ENCODE measurements around the gene KRTAP10-12. TPM values are rescaled to one million over a fixed set of nuclear protein-coding genes. Genes with fewer than 3 reads are reported as not detected.

KRTAP10-12 gene
- polyA plus RNA-seq, 3 donors, result not detected

DNA sequence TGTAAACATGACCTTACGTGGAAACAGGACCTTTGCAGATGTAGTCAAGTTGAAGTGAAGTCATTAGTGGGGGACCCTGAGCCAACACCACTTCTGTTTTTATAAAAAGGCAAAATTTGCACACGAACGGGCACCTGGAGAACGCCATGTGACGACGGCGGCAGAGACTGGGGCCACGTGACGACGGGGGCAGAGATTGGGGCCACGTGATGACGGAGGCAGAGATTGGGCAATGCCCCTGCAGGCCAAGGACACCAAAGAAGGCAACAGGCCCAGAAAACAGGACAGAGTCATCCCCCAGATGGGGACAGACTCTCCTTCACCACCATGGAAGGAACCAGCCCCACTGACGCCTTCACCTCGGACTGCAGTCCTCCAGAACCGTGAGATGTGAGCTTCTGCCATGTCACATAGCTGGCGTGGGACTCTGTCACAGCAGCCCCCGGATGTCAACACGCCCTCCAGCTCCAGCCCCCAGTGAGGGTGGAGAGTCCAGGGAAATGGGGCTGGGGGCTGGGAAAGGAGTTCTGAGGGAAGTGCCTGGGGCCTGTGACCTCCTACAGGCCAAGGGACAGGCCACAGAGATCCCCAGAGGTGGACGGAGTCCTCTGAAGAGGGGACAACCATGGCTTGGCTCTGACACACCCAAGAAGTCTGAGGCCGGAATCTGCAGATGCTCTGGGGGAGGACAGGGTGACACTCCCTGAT, 46.6 kb upstream of the KRTAP10-12 start:
- Histone ChIP-seq H3K27me3 (ENCODE audit: control insufficient read depth in 2 of 2, insufficient read depth in 2 of 2, low read length in 2 of 2) (no peaks in the 10 kb centered on the region), H3K4me3 (replicated peaks in 1 of 3; ENCODE audit: low read depth in 2 of 3, low read length in 3 of 3) (no peak overlapping the region), H4K20me1 (ENCODE audit: insufficient read depth, low read length) (no peaks in the 10 kb centered on the region), H3K9me3 (replicated peaks in 1 of 2; ENCODE audit: control insufficient read depth in 1 of 2, insufficient read depth in 1 of 2, low read length in 2 of 2) (peaks cover 1 to 18% of the 10 kb centered on the region in 2 donors), H3K79me2 (ENCODE audit: insufficient read depth, low read length) (no peaks in the 10 kb centered on the region), H2AFZ (ENCODE audit: insufficient read depth, low read depth, low read length, poor library complexity, severe bottlenecking) (no peak overlapping the region), H3K4me1 (ENCODE audit: control insufficient read depth in 1 of 2, insufficient read depth in 2 of 2, low read length in 2 of 2) (no peaks in the 10 kb centered on the region), H3K27ac (ENCODE audit: low read depth in 1 of 2, low read length in 2 of 2) (no peak overlapping the region), H3K9ac (ENCODE audit: insufficient read depth, low read length, poor library complexity, severe bottlenecking) (no peak overlapping the region), H3K4me2 (replicated peaks; ENCODE audit: extremely low read depth, low read length, poor library complexity, severe bottlenecking) (no peak overlapping the region), H3K36me3 (replicated peaks in 1 of 2; ENCODE audit: control insufficient read depth in 1 of 2, insufficient read depth in 2 of 2, low read length in 2 of 2) (no peaks in the 10 kb centered on the region)
- intact Hi-C loops (cut with micrococcal nuclease), result no loop called here
- H3K4me3 Mint-ChIP-seq, result no peak overlapping the region
- no peaks in the 10 kb centered on the region for H3K4me1 Mint-ChIP-seq
- 85% methylated on average over 15 of the region's 20 CpGs for WGBS (ENCODE audit: insufficient coverage)
- TF ChIP-seq, protein P1, sequence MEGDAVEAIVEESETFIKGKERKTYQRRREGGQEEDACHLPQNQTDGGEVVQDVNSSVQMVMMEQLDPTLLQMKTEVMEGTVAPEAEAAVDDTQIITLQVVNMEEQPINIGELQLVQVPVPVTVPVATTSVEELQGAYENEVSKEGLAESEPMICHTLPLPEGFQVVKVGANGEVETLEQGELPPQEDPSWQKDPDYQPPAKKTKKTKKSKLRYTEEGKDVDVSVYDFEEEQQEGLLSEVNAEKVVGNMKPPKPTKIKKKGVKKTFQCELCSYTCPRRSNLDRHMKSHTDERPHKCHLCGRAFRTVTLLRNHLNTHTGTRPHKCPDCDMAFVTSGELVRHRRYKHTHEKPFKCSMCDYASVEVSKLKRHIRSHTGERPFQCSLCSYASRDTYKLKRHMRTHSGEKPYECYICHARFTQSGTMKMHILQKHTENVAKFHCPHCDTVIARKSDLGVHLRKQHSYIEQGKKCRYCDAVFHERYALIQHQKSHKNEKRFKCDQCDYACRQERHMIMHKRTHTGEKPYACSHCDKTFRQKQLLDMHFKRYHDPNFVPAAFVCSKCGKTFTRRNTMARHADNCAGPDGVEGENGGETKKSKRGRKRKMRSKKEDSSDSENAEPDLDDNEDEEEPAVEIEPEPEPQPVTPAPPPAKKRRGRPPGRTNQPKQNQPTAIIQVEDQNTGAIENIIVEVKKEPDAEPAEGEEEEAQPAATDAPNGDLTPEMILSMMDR (IDR thresholded peaks at IDR 0.05), result no peak
- peaks cover 9 to 30% (median 21%) of the 10 kb centered on the region in 7 donors for H3K9me3 Mint-ChIP-seq
- H3K27me3 Mint-ChIP-seq (ENCODE audit: low read depth in 3 of 3), result peaks cover 2 to 14% (median 6%) of the 10 kb centered on the region in 3 donors
- H3K27ac Mint-ChIP-seq, result no peak overlapping the region
- DNase-seq, result no peak
- no peaks in the 10 kb centered on the region for H3K36me3 Mint-ChIP-seq

DNA sequence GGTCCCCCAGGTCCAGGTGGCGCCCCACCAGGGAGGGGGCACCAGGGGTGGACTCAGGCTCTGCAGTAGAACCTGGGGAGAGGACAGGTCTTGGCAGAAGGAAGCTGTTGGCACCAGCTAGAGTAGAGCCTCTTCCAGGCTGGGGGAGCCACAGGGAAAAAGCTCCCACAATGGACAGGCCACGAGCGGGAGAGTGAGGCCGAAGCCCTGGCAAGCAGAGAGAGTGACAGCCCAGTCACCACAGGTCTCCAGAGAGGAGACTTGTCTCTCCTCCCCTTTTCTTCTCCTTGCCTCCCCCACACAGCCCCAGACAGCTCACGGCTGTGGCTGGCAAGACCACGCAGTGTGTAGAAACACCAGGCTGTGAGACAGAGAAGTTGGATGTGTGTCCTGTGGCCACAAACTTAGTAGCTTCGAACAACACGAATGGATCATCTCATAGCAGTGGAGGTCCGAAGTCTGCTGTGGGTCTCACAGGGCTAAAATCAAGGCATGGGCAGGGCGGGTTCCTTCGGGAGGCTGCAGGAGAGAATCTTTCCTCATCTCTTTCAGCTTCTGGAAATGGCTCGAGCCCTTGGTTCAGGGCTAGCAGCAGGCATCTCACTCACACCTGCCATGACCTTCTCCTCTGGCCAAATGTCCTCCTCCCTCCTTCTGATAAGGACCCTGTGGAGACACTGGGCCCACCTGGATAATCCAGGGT, 45.8 kb upstream of the KRTAP10-12 start:
- TF ChIP-seq, protein P1 (IDR thresholded peaks at IDR 0.05), result no peak
- no peak overlapping the region for H3K4me2 ChIP-seq (replicated peaks; ENCODE audit: extremely low read depth, low read length, poor library complexity, severe bottlenecking)
- H3K79me2 ChIP-seq (ENCODE audit: insufficient read depth, low read length), result no peaks in the 10 kb centered on the region
- no peak overlapping the region for H3K27ac ChIP-seq (ENCODE audit: low read depth in 1 of 2, low read length in 2 of 2)
- intact Hi-C loops (cut with micrococcal nuclease), result no loop called here
- no peak overlapping the region for H3K4me3 ChIP-seq (replicated peaks in 1 of 3; ENCODE audit: low read depth in 2 of 3, low read length in 3 of 3)
- peaks cover 0 to 24% of the 10 kb centered on the region in 2 donors for H3K9me3 ChIP-seq (replicated peaks in 1 of 2; ENCODE audit: control insufficient read depth in 1 of 2, insufficient read depth in 1 of 2, low read length in 2 of 2)
- no peak overlapping the region for H3K27ac Mint-ChIP-seq
- no peak for DNase-seq
- H3K27me3 Mint-ChIP-seq (ENCODE audit: low read depth in 3 of 3), result peaks cover 2 to 14% (median 6%) of the 10 kb centered on the region in 3 donors
- no peaks in the 10 kb centered on the region for H3K36me3 ChIP-seq (replicated peaks in 1 of 2; ENCODE audit: control insufficient read depth in 1 of 2, insufficient read depth in 2 of 2, low read length in 2 of 2)
- peaks cover 10 to 33% (median 22%) of the 10 kb centered on the region in 7 donors for H3K9me3 Mint-ChIP-seq
- H3K4me3 Mint-ChIP-seq, result no peak overlapping the region
- no peak overlapping the region for H3K9ac ChIP-seq (ENCODE audit: insufficient read depth, low read length, poor library complexity, severe bottlenecking)
- H3K36me3 Mint-ChIP-seq, result no peaks in the 10 kb centered on the region
- H2AFZ ChIP-seq (ENCODE audit: insufficient read depth, low read depth, low read length, poor library complexity, severe bottlenecking), result no peak overlapping the region
- H3K27me3 ChIP-seq (ENCODE audit: control insufficient read depth in 2 of 2, insufficient read depth in 2 of 2, low read length in 2 of 2), result no peaks in the 10 kb centered on the region
- no peaks in the 10 kb centered on the region for H3K4me1 Mint-ChIP-seq
- H3K4me1 ChIP-seq (ENCODE audit: control insufficient read depth in 1 of 2, insufficient read depth in 2 of 2, low read length in 2 of 2), result no peaks in the 10 kb centered on the region
- no peaks in the 10 kb centered on the region for H4K20me1 ChIP-seq (ENCODE audit: insufficient read depth, low read length)
- WGBS (ENCODE audit: insufficient coverage), result 83% methylated on average over 10 of the region's 12 CpGs

All from CD14-positive monocyte (primary cell).